Right lobe of liver (tissue), 6 donors: ENCODE results near the gene GIMD1. TPM values are rescaled to one million over a fixed set of nuclear protein-coding genes. Genes with fewer than 3 reads are reported as not detected.
A peak's percentile ranks its signal among the peaks of the same experiment; 100 is the strongest.

Experiments used
- ATAC-seq, 4 donors: fragments of 200-7000 bp; cut with Tn5 transposase; one replicate each; pipeline ENCODE4 v1.9.1; 2020; ENCODE audit warnings: mild to moderate bottlenecking in 4 of 4, moderate library complexity in 4 of 4
- DNase-seq, 3 donors: peaks; one replicate each; pipeline ENCODE4 v3.0.0-alpha.2; 2020
- H3K27ac ChIP-seq, 3 donors: fragments of 200-600 bp; one replicate each; pipeline ENCODE4 v1.8.0; 2022
- H3K27me3 ChIP-seq, 2 donors: fragments of 200-600 bp; one replicate each; pipeline ENCODE4 v1.8.0; 2022
- H3K36me3 ChIP-seq, 4 donors: fragments of 200-600 bp; sonication (generic) in 1 of 4; one replicate each; pipeline versions ENCODE4 v1.5.1 to v1.8.0; 2017 to 2022; ENCODE audit warnings: control low read depth in 1 of 4
- H3K4me1 ChIP-seq, 4 donors: fragments of 200-600 bp; sonication (generic) in 1 of 4; one replicate each; pipeline versions ENCODE4 v1.5.1 to v1.8.0; 2017 to 2022; ENCODE audit warnings: control low read depth in 1 of 4
- H3K4me3 ChIP-seq, 3 donors: fragments of 200-600 bp; one replicate each; pipeline ENCODE4 v1.8.0; 2022
- H3K9me3 ChIP-seq, 4 donors: fragments of 200-600 bp; sonication (generic) in 1 of 4; one replicate each; pipeline versions ENCODE4 v1.5.1 to v1.8.0; 2017 to 2022; ENCODE audit warnings: control low read depth in 1 of 4
- CTCF ChIP-seq, 4 donors: fragments of 200-600 bp in 3 of 4; fragments of 450-650 bp in 1 of 4; IDR thresholded peaks; one replicate each; pipeline versions ENCODE4 v1.5.1 to v1.8.0; 2016 to 2022; ENCODE audit warnings: antibody characterized with exemption in 4 of 4, mild to moderate bottlenecking in 2 of 4
- POLR2A ChIP-seq: fragments of 450-650 bp; IDR thresholded peaks from one replicate; pipeline ENCODE4 v1.6.1; 2017; ENCODE audit warnings: antibody characterized with exemption, mild to moderate bottlenecking
- WGBS: methylation state at CpG from one replicate; pipeline ENCODE4 v1.1.6; 2018; ENCODE audit warnings: low coverage, low lambda C conversion rate; ENCODE audit not compliant: insufficient coverage; ENCODE audit errors: missing lambda C conversion rate; 5-methylcytosine and 5-hydroxymethylcytosine counted together
- intact Hi-C, 2 donors: fragments of 100-400 bp; cut with DNase I; formaldehyde crosslinking; loops; one replicate each; pipeline versions ENCODE4 v1.11.2 to v1.14.1; 2022
- total RNA-seq, 6 experiments: library from RNA; depleted of rRNA in 2 of 6; stranded (reverse); fragments of >200 nt in 2 of 6; fragmentation: NEBNext Ultra II Directional in 3 of 6; extraction: Animal tissue kit (Norgen Biotek cat#: 25700) in 3 of 6; gene quantifications; one replicate each; pipeline versions ENCODE4 v1.1.0 to v1.2.4, GENCODE V29; 2016 to 2023
- donor health status: DM: no; HTN: yes; CAD: no.
- donor health status: DM: no; HTN: no; CAD: no.
- donor health status: DM: no; HTN: no; CAD: no.
- donor health status: DM: no; HTN: yes; CAD: no.
- donor health status: DM: no; HTN: yes; CAD: no.

GIMD1 gene
- total RNA-seq, 6 experiments from 2014 or later = not detected

- no peak for TF ChIP-seq POLR2A
- TF ChIP-seq CTCF (IDR thresholded peaks at IDR 0.05) = no peak
- intact Hi-C loops = no loop called here
These were observed 3.0 kb downstream of the GIMD1 start for GRCh38 chr4:106365613-106366012.

GRCh38 chr4:106364282-106364681 lies 4.3 kb downstream of the GIMD1 start:
- no peak overlapping the region for H3K27ac ChIP-seq
- no peaks in the 10 kb centered on the region for H3K9me3 ChIP-seq
- H3K4me1 ChIP-seq = no peaks in the 10 kb centered on the region
- ATAC-seq = no peak
- 100% methylated on average over 1 of the region's 1 CpG for WGBS
- DNase-seq = no peak
- H3K27me3 ChIP-seq = peaks cover 0 to 2% of the 10 kb centered on the region in 2 donors
- H3K4me3 ChIP-seq = no peak overlapping the region
- TF ChIP-seq CTCF (IDR thresholded peaks at IDR 0.05) (no peak), POLR2A (no peak)
- H3K36me3 ChIP-seq = no peaks in the 10 kb centered on the region
- intact Hi-C loops = no loop called here

More at GRCh38 chr4:106365613-106366012, 3.0 kb downstream of the GIMD1 start:
- Histone ChIP-seq H3K27ac (no peak overlapping the region), H3K27me3 (peaks cover 0 to 2% of the 10 kb centered on the region in 2 donors), H3K4me3 (no peak overlapping the region), H3K4me1 (no peaks in the 10 kb centered on the region), H3K9me3 (no peaks in the 10 kb centered on the region), H3K36me3 (no peaks in the 10 kb centered on the region)
- ATAC-seq (peak; percentile 30 to 98 (median 54)), DNase-seq (no peak)
- WGBS = no CpG with 5 or more reads among the region's 1 CpG

GRCh38 chr4:106362086-106362825 lies 6.3 kb downstream of the GIMD1 start:
- no peak for ATAC-seq
- no peaks in the 10 kb centered on the region for H3K9me3 ChIP-seq
- no peak for TF ChIP-seq POLR2A
- no peak for TF ChIP-seq CTCF (IDR thresholded peaks at IDR 0.05)
- 56% methylated on average over 3 of the region's 3 CpGs for WGBS
- H3K4me1 ChIP-seq = no peaks in the 10 kb centered on the region
- no peak for DNase-seq
- H3K4me3 ChIP-seq = no peak overlapping the region
- no peaks in the 10 kb centered on the region for H3K27me3 ChIP-seq
- intact Hi-C loops = no loop called here
- H3K27ac ChIP-seq = no peak overlapping the region
- H3K36me3 ChIP-seq = no peaks in the 10 kb centered on the region

- no peaks in the 10 kb centered on the region for H3K36me3 ChIP-seq
- no peak overlapping the region for H3K4me3 ChIP-seq
- H3K9me3 ChIP-seq = no peaks in the 10 kb centered on the region
- TF ChIP-seq CTCF (IDR thresholded peaks at IDR 0.05) = no peak
- no peak for TF ChIP-seq POLR2A
- no peaks in the 10 kb centered on the region for H3K27me3 ChIP-seq
- no peak for ATAC-seq
- H3K4me1 ChIP-seq = peaks cover 0 to 7% (median 0%) of the 10 kb centered on the region in 4 donors
- intact Hi-C loops = no loop called here
- no peak for DNase-seq
- no peak overlapping the region for H3K27ac ChIP-seq
- 77% methylated on average over 1 of the region's 1 CpG for WGBS
These were observed 9.7 kb downstream of the GIMD1 start for GRCh38 chr4:106358899-106359298.
